ENCODE measurements around the gene SLC1A3. TPM values are rescaled to one million over a fixed set of nuclear protein-coding genes. Genes with fewer than 3 reads are reported as not detected.

SLC1A3 gene
- total and polyA plus RNA-seq, 10 of the 15 experiments (the other 5 are each of a cell fraction or from before 2014, with no cell fraction given): 0.23 to 4.4 (median 3.3) TPM

- ChIA-PET CTCF (no interaction called here), POLR2A (no interaction called here), SMC1A (ENCODE audit: uncharacterized antibody, unreplicated experiment) (no interaction called here), RAD21 (ENCODE audit: unreplicated experiment) (no interaction called here)
- no peak overlapping the region for H2AFZ ChIP-seq (ENCODE audit: control insufficient read depth, low read depth, low read length)
- ATAC-seq (no peak), FAIRE-seq (no peak), DNase-seq (ENCODE audit: low read depth, low spot score) (no peak)
- H3K4me3 ChIP-seq: no peak overlapping the region
- no peaks in the 10 kb centered on the region for H3K9me3 ChIP-seq (replicated peaks; ENCODE audit: control insufficient read depth, insufficient read depth, low read length)
- H3K79me2 ChIP-seq (ENCODE audit: control insufficient read depth, insufficient read depth, low read length): no peaks in the 10 kb centered on the region
- no peaks in the 10 kb centered on the region for H3K4me1 ChIP-seq (ENCODE audit: control insufficient read depth, insufficient read depth, low read length)
- no peak overlapping the region for H3K4me2 ChIP-seq (ENCODE audit: control insufficient read depth, insufficient read depth)
- BruUV-seq (replicated peaks): no TSS peak
- in situ Hi-C loops (cut with MboI) (no loop called here), intact Hi-C loops (cut with micrococcal nuclease; ENCODE audit: unreplicated experiment) (no loop called here)
- no peak overlapping the region for H3K27ac ChIP-seq (ENCODE audit: control insufficient read depth, insufficient read depth)
- no peaks in the 10 kb centered on the region for H3K27me3 ChIP-seq (replicated peaks in 1 of 2; ENCODE audit: control insufficient read depth in 2 of 2, insufficient read depth in 2 of 2, low read length in 1 of 2)
- WGBS (ENCODE audit: insufficient coverage, insufficient replicate concordance, low lambda C conversion rate, missing lambda C conversion rate): 93% methylated on average over 3 of the region's 3 CpGs
- H3K36me3 ChIP-seq (ENCODE audit: control insufficient read depth in 2 of 2, insufficient read depth in 2 of 2, low read length in 1 of 2): no peaks in the 10 kb centered on the region
- no peak for TF ChIP-seq ZBTB33 (IDR thresholded peaks at IDR 0.05)
- TF ChIP-seq TCF12 (IDR thresholded peaks at IDR 0.05; ENCODE audit: low read depth, low read length): no peak
- no peak for TF ChIP-seq MAX (IDR thresholded peaks at IDR 0.05; ENCODE audit: low read depth, low read length)
- TF ChIP-seq KDM1A (IDR thresholded peaks at IDR 0.05; ENCODE audit: borderline replicate concordance): no peak
- no peak for TF ChIP-seq SUZ12 (IDR thresholded peaks at IDR 0.05; ENCODE audit: unreplicated experiment)
- TF ChIP-seq KLF5 (IDR thresholded peaks at IDR 0.05; ENCODE audit: partially characterized antibody): no peak
- no peaks in the 10 kb centered on the region for H4K20me1 ChIP-seq (ENCODE audit: control insufficient read depth, insufficient read depth)
- no peak overlapping the region for H3K9ac ChIP-seq (ENCODE audit: control insufficient read depth, insufficient read depth, low read length)
Measured at GRCh38 chr5:36598045-36598444, 8.4 kb upstream of the SLC1A3 start.
